Cardiac fibroblast (primary cell): Measurements from ENCODE around the gene NPC2.
A peak's percentile ranks its signal among the peaks of the same experiment; 100 is the strongest.

Source experiments
- DNase-seq, 2 donors: peaks; one replicate each; pipeline versions ENCODE4 v3.0.0 to v3.0.0-alpha.2; 2010; ENCODE audit warnings: low read depth in 2 of 2
- H3K4me3 ChIP-seq, 2 donors: replicated peaks in 1 of 2; 1 replicate in 1 of 2; 2 replicates in 1 of 2; pipeline ENCODE4 v1.5.1; 2011; ENCODE audit warnings: low read depth in 2 of 2, low read length in 2 of 2, mild to moderate bottlenecking in 2 of 2, moderate library complexity in 1 of 2
- CTCF ChIP-seq: IDR thresholded peaks from one replicate; pipeline ENCODE4 v1.5.1; 2011; ENCODE audit warnings: low read depth, mild to moderate bottlenecking, low read length, inconsistent platforms

NPC2 gene

GRCh38 chr14:74521756-74522155 is 28.7 kb upstream of the NPC2 start:
- no peak for DNase-seq
- no peak for TF ChIP-seq CTCF
- no peak overlapping the region for H3K4me3 ChIP-seq

- no peak for DNase-seq
- no peak for TF ChIP-seq CTCF
- no peak overlapping the region for H3K4me3 ChIP-seq
Observed at GRCh38 chr14:74519316-74520074, 26.4 kb upstream of the NPC2 start.

GRCh38 chr14:74518221-74518620 is 25.1 kb upstream of the NPC2 start:
- no peak overlapping the region for H3K4me3 ChIP-seq
- DNase-seq, result no peak
- no peak for TF ChIP-seq CTCF

- DNase-seq, result no peak
- H3K4me3 ChIP-seq, result no peak overlapping the region
- TF ChIP-seq CTCF, result no peak
Observed at GRCh38 chr14:74517731-74518130, 24.6 kb upstream of the NPC2 start.

GRCh38 chr14:74516451-74517160 is 23.5 kb upstream of the NPC2 start:
- TF ChIP-seq CTCF, result no peak
- DNase-seq, result peak in 1 of 2 donors; percentile 39

GRCh38 chr14:74515891-74516412 is 22.8 kb upstream of the NPC2 start:
- DNase-seq, result no peak
- TF ChIP-seq CTCF, result no peak
- H3K4me3 ChIP-seq, result no peak overlapping the region

More at GRCh38 chr14:74516451-74517160, 23.5 kb upstream of the NPC2 start:
- H3K4me3 ChIP-seq, result no peak overlapping the region
